Stimulated activated CD8-positive, alpha-beta memory T cell treated with anti-CD3 and anti-CD28 coated beads, Interleukin-7, amount 100 ng/mL, for 24 hours (primary cell): Measurements from ENCODE around the gene TTC13.

ENCODE experiments used
- DNase-seq: peaks from one replicate; pipeline ENCODE4 v3.0.0-alpha.2; 2020; ENCODE audit warnings: low read depth

Gene TTC13

GRCh38 chr1:230905733-230906132 is 72.9 kb downstream of the TTC13 start:
- no peak for DNase-seq

DNA sequence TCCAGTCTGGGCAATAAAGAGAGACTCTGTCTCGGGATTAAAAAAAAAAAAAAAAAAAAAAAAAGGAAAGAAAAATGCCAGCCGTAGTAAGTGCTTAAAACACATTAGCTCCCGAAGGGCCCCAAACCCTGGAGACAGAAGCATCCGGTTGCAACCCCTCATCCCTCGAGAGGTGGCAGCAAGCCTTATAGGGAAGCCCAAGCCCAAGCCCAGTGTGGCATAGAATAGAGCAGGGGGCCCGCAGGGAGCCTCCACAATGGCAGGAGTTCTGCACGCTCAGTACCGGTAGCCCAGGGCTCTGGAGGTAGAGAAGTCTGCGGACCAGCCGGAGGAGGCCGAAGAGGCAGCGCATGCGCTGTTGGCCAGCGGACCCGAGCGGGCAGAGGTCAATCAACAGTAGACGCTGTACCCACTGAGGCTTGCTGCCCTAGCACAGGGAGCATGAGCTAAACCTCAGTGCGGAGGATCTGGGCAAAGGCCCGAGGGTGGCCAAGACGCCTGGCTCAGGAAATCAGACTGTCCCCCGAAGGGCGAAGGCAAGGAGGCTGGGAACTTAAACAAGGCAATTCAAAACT is 76.2 kb downstream of the TTC13 start:
- no peak for DNase-seq

DNA sequence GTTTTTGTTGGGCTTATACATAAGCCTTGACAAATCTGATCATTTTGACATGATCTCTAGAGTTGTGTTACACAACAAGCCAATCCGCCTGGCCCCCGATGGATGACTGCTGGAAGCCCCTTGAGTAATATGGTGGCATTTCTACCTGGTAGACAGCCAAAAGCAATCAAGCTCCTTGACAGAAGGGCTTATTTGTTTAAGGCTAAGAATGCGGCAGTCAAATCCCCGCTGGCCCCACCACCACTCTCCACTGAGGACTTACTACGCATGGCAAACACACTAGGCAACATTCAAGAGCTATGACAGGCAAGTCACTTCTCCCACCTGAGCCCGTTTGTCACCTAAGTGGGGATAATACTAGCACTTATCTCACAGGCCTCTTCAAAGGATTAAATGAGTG is 77.0 kb downstream of the TTC13 start:
- DNase-seq, result no peak

DNA sequence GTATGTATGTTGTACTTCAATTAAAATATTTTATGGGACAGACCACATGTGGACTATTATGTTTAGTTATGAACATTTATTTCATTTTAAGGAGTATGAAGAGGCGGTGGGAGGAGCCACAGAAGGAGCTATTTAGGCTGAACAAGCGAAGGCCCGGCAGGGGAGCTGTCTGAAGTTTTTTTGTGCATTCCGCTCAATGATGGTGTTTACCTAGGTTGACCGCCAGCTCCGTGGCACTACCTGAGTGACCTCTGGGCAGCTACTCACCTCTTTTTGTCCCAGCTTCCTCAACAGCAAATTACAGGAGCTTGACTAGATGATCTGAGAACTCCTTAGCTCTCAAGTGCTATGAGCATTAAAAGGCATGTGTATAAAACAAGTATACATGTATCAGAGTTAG is 77.7 kb downstream of the TTC13 start:
- DNase-seq, result no peak

- no peak for DNase-seq
Measured at GRCh38 chr1:230899841-230900251, 78.8 kb downstream of the TTC13 start.

DNA sequence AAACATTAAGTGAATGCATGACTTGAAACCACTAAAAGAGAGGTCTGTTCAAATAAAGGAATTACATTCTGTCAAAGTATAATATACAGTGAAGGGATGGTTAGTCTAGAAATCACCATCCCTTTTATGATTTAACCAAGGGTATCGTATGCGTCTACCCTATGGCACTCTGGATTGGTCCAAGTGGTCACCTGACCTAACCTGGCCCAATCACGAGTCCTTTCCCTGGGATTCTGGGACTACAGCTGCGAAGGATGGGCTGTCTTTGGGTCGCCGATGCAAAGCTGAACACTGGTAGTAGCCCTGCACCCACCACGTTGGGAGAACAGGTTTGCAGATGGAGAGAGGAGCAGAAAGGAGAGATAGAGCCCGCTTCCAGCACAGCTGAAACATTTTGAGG is 79.9 kb downstream of the TTC13 start:
- no peak for DNase-seq

GRCh38 chr1:230898144-230898543 is 80.5 kb downstream of the TTC13 start:
- no peak for DNase-seq

- DNase-seq, result no peak
Measured at GRCh38 chr1:230896779-230897178, 81.9 kb downstream of the TTC13 start.

DNA sequence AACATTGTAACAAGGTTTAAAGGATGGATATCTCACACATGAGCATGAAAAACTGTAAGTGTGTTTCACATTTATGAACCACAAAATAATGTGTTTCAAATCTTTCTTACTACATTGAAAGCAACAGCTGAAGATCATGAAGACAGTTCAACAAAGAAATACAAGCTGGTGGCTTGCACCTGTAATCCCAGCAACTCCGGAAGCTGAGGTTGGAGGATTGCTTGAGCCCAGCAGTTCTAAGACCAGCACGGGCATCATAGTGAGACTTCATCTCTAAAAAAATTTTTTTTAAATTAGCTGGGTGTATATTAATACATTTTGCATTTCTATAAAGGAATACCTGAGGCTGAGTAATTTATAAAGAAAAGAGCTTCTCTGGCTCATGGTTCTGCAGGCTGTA is 83.2 kb downstream of the TTC13 start:
- no peak for DNase-seq

DNA sequence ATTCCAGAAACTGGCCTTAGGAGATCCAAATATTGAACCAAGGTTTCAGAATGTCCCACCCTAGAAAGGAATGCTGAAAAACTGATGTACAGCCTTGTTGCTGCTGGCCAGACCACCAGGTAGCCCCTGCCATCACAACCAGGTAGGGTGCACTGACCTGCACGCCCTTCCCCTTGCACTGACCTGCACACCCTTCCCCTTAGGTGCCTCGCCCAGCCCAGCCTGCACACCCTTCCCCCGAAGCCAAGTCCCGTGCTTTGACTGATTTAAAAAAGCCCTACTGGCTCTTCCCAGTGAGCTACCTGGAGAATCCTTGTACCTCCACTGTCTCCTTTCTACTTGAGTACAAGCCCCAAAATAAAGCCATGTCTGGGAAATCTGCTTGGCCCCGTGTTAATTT is 84.0 kb downstream of the TTC13 start:
- no peak for DNase-seq

- DNase-seq, result no peak
Measured at GRCh38 chr1:230894032-230894431, 84.6 kb downstream of the TTC13 start.

GRCh38 chr1:230892018-230892491 is 86.6 kb downstream of the TTC13 start:
- no peak for DNase-seq

- DNase-seq, result no peak
Measured at GRCh38 chr1:230891413-230891812, 87.2 kb downstream of the TTC13 start.

DNA sequence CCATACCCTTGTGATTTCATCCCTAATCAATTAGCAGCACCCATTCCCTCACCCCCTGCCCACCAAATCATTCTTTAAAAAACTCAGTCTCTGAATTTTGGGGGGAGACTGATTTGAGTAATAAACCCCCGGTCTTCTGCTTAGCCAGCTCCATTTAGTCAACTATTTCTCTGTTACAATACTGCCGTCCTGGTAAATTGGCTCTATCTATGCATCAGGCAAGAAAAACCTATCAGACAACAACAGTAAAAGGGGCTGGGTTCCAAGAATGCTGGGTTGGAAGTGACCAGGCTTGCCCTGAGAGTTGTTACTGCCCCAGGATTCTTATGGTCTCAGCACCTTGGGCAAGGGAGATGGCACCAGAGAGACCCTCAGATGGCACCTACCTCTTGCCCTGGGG is 94.0 kb downstream of the TTC13 start:
- no peak for DNase-seq

DNA sequence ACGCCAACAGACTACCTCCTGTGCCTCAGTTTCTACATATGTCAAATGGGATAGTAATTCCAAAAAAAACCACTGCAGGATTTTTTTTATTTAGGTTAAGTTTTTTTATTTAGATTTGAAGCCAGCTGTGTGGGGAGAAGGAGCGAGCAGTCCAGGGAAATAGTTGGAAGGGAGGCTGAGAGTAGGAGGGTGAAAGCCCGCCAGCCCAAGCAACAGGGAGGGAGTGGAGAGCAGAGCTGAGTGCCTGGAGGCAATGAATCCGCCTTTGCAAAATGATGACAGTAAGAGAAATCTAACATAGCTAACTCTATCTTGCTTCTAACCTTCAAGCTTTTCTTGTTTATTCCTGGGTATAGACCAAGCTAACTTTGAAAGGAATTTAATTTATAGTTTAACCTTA is 94.7 kb downstream of the TTC13 start:
- no peak for DNase-seq

DNA sequence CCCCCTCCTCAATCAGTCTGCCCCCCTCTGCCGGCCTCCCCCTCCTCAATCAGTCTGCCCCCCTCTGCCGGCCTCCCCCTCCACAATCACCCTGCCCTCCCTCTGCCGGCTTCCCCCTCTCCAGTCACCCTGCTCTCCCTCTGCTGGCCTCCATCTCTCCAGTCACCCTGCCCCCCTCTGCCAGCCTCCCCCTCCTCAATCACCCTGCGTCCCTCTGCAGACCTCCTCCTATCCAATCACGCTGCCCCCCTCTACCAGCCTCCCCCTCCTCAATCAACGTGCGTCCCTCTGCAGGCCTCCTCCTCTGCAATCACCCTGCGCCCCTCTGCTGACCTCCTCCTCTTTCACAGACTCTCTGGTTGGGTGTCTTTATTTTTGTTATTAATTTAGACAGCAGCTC is 98.9 kb downstream of the TTC13 start:
- no peak for DNase-seq

- no peak for DNase-seq
Measured at GRCh38 chr1:230878591-230878990, 100.1 kb downstream of the TTC13 start.

GRCh38 chr1:230877924-230878590 is 100.6 kb downstream of the TTC13 start:
- no peak for DNase-seq

- DNase-seq, result no peak
Measured at GRCh38 chr1:230877146-230877923, 101.3 kb downstream of the TTC13 start.

DNA sequence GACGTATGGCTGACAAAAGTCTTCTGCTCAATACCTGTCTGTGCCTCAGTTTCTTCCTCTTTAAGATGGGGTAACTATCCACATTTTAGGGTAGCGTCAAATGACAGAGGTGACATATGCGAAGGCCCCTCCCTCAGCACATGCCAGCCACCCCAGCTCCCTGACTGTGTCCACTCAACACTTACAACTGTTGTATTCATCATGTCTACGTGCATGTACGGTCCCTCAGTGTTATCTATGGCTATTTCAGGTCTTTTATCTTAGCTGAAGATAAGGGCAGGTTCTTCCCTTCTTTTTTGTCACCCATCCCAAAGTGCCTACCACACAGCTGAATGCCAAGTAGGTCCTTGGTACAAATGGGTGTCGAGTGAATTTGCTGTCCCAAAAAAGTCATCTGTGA is 102.0 kb downstream of the TTC13 start:
- DNase-seq, result no peak

DNA sequence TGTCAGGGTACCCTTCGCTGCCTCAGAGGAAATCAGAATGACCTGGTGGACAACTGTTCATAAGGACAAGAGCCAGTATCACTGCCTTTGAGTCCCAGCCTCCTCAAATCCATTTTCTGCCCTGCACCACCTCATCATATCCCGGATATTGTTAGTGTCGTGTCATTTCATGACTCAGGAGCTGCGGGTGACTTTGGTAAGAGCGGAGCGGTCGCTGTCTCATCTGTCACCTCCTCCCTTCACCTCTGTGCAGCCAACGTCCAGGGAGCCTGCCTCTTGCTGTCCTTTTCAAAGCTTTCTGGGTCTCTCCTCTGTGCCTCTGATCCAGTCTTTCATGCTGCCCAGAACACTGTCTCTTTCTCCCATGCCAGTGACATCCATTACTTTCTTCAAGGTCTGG is 103.3 kb downstream of the TTC13 start:
- DNase-seq, result no peak

DNA sequence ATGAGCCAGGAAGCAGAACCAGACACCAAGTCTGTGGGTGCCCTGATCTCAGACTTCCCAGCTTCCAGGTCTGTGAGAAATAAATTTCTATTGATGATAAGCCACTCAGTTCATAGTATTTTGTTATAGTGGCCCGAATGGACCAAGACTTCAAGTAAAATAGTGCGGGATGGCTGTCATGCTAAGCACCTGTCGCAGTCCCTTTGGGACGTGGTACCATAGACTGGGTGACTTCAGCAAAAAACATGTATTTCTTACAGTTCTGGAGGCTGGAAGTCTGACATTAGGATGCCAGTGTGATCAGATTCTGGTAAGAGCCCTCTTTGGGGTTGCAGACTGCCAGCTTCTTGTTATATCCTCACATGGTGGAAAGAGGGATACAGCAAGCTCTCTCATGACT is 107.7 kb downstream of the TTC13 start:
- DNase-seq, result no peak

GRCh38 chr1:230869500-230869899 is 109.2 kb downstream of the TTC13 start:
- DNase-seq, result no peak
